Measurements from ENCODE around the gene TSPAN14. TPM values are rescaled to one million over a fixed set of nuclear protein-coding genes. Genes with fewer than 3 reads are reported as not detected.
A peak's percentile ranks its signal among the peaks of the same experiment; 100 is the strongest.

The TSPAN14 gene
- total and polyA plus RNA-seq, 2 of the 13 experiments (the other 11 are each of a cell fraction or from before 2014, with no cell fraction given): 24.1 to 80.6 TPM

DNA sequence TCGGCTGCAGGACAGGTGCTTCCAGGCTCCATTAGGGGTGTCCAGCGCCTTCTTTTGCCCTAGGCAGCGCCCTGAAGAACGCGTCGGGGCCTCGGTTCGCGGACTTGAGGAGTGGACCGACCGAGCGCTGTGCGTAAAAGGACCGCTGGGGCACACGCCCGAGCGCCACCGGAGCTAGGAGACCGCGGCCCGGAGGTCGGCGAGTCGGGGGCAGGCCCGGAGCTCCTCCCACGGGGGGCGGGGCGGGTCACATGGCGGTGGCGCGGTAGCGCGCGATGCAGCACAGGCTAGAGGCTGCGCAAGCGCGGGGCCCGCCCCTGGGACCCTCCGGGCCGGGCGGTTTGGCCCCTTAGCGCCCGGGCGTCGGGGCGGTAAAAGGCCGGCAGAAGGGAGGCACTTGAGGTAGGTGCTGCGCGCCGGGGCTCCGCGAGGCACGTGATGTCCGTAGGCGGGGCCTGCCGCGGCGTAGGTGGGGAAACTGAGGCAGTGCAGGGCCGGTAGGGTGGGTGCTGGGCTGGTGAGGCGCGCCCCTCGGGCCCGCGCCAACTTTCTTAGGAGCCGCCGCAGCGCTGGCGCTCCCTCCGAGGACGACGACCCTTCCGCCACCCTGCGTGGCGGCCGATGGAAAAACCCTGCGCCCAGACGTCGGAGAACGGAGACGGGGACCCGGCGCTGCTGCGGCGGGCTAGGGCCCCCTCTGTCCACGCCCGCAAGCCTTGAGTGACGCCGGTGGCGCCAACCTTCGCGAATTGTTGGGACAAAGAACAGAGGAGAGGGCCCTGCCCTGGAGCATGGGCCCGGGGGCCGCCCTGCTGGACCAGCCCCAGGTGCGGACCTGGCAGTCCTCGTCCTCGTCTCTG, 45.6 kb upstream of the TSPAN14 start, which contains the start of gene PRXL2A (continued):
- TF ChIP-seq, protein P1, sequence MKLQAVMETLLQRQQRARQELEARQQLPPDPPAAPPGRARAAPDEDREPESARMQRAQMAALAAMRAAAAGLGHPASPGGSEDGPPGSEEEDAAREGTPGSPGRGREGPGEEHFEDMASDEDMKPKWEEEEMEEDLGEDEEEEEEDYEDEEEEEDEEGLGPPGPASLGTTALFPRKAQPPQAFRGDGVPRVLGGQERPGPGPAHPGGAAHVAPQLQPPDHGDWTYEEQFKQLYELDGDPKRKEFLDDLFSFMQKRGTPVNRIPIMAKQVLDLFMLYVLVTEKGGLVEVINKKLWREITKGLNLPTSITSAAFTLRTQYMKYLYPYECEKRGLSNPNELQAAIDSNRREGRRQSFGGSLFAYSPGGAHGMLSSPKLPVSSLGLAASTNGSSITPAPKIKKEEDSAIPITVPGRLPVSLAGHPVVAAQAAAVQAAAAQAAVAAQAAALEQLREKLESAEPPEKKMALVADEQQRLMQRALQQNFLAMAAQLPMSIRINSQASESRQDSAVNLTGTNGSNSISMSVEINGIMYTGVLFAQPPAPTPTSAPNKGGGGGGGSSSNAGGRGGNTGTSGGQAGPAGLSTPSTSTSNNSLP (IDR thresholded peaks at IDR 0.05; ENCODE audit: low read depth, low read length): no peak
- no peak for TF ChIP-seq CBX2 (IDR thresholded peaks at IDR 0.05; ENCODE audit: low read depth, low read length)
- TF ChIP-seq CBX2 (CRISPR knock-in tag; IDR thresholded peaks at IDR 0.05; ENCODE audit: low read depth): no peak
- TF ChIP-seq CREB1 (IDR thresholded peaks at IDR 0.05): 0 out of 2 replicates have a peak, but pooled peaks have one; percentile 3
- no peak for TF ChIP-seq CREB1 (CRISPR knock-in tag; IDR thresholded peaks at IDR 0.05)
- no peak for TF ChIP-seq RELA (CRISPR knock-in tag; IDR thresholded peaks at IDR 0.05)
- TF ChIP-seq, protein P2, sequence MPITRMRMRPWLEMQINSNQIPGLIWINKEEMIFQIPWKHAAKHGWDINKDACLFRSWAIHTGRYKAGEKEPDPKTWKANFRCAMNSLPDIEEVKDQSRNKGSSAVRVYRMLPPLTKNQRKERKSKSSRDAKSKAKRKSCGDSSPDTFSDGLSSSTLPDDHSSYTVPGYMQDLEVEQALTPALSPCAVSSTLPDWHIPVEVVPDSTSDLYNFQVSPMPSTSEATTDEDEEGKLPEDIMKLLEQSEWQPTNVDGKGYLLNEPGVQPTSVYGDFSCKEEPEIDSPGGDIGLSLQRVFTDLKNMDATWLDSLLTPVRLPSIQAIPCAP (CRISPR knock-in tag; IDR thresholded peaks at IDR 0.05; ENCODE audit: low read depth): no peak
- TF ChIP-seq, protein P3, sequence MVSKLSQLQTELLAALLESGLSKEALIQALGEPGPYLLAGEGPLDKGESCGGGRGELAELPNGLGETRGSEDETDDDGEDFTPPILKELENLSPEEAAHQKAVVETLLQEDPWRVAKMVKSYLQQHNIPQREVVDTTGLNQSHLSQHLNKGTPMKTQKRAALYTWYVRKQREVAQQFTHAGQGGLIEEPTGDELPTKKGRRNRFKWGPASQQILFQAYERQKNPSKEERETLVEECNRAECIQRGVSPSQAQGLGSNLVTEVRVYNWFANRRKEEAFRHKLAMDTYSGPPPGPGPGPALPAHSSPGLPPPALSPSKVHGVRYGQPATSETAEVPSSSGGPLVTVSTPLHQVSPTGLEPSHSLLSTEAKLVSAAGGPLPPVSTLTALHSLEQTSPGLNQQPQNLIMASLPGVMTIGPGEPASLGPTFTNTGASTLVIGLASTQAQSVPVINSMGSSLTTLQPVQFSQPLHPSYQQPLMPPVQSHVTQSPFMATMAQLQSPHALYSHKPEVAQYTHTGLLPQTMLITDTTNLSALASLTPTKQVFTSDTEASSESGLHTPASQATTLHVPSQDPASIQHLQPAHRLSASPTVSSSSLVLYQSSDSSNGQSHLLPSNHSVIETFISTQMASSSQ (IDR thresholded peaks at IDR 0.05; ENCODE audit: low read depth): no peak
- TF ChIP-seq, protein P3 (CRISPR knock-in tag; IDR thresholded peaks at IDR 0.05; ENCODE audit: borderline replicate concordance): no peak; the same call in 1 of the 2 replicates
- TF ChIP-seq ZNF143 (CRISPR knock-in tag; IDR thresholded peaks at IDR 0.05): peak; percentile 31; the same call in 1 of the 2 replicates
- peak; percentile 68; the same call in 1 of the 2 replicates for TF ChIP-seq SIN3A (IDR thresholded peaks at IDR 0.05; ENCODE audit: borderline replicate concordance, low read depth, low read length)
- 0 out of 2 replicates have a peak, but pooled peaks have one; percentile 73 for TF ChIP-seq ZNF232 (CRISPR knock-in tag; IDR thresholded peaks at IDR 0.05; ENCODE audit: borderline replicate concordance)
- TF ChIP-seq ASH2L (IDR thresholded peaks at IDR 0.05; ENCODE audit: insufficient read length, low read depth, low read length): peak; percentile 74
- TF ChIP-seq, protein P4, sequence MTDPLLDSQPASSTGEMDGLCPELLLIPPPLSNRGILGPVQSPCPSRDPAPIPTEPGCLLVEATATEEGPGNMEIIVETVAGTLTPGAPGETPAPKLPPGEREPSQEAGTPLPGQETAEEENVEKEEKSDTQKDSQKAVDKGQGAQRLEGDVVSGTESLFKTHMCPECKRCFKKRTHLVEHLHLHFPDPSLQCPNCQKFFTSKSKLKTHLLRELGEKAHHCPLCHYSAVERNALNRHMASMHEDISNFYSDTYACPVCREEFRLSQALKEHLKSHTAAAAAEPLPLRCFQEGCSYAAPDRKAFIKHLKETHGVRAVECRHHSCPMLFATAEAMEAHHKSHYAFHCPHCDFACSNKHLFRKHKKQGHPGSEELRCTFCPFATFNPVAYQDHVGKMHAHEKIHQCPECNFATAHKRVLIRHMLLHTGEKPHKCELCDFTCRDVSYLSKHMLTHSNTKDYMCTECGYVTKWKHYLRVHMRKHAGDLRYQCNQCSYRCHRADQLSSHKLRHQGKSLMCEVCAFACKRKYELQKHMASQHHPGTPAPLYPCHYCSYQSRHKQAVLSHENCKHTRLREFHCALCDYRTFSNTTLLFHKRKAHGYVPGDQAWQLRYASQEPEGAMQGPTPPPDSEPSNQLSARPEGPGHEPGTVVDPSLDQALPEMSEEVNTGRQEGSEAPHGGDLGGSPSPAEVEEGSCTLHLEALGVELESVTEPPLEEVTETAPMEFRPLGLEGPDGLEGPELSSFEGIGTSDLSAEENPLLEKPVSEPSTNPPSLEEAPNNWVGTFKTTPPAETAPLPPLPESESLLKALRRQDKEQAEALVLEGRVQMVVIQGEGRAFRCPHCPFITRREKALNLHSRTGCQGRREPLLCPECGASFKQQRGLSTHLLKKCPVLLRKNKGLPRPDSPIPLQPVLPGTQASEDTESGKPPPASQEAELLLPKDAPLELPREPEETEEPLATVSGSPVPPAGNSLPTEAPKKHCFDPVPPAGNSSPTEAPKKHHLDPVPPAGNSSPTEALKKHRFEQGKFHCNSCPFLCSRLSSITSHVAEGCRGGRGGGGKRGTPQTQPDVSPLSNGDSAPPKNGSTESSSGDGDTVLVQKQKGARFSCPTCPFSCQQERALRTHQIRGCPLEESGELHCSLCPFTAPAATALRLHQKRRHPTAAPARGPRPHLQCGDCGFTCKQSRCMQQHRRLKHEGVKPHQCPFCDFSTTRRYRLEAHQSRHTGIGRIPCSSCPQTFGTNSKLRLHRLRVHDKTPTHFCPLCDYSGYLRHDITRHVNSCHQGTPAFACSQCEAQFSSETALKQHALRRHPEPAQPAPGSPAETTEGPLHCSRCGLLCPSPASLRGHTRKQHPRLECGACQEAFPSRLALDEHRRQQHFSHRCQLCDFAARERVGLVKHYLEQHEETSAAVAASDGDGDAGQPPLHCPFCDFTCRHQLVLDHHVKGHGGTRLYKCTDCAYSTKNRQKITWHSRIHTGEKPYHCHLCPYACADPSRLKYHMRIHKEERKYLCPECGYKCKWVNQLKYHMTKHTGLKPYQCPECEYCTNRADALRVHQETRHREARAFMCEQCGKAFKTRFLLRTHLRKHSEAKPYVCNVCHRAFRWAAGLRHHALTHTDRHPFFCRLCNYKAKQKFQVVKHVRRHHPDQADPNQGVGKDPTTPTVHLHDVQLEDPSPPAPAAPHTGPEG (CRISPR knock-in tag; IDR thresholded peaks at IDR 0.05): peak; percentile 82
- TF ChIP-seq ZNF775 (CRISPR knock-in tag; IDR thresholded peaks at IDR 0.05; ENCODE audit: borderline replicate concordance): no peak; the same call in 1 of the 2 replicates
- 0 out of 2 replicates have a peak, but pooled peaks have one; percentile 42 for TF ChIP-seq ZSCAN22 (CRISPR knock-in tag; IDR thresholded peaks at IDR 0.05)
